Stimulated activated CD4-positive, alpha-beta T cell treated with anti-CD3 and anti-CD28 coated beads, Interleukin-12 subunit alpha, Interleukin-12 subunit beta, amount 100 ng/mL, for 48 hours (primary cell): Measurements from ENCODE around the gene RNF212B.
"Not testable (repeated sequence)": the region's sequence is repeated elsewhere in the genome, so short reads cannot be mapped to it uniquely, and the experiment has no call there.

Experiments used
- DNase-seq, 3 donors: peaks; one replicate each; pipeline ENCODE4 v3.0.0-alpha.2; 2020; ENCODE audit warnings: low read depth in 2 of 3, low spot score in 1 of 3

RNF212B gene

GRCh38 chr14:23242076-23242475 is 4.3 kb downstream of the RNF212B start:
- no peak for DNase-seq

DNA sequence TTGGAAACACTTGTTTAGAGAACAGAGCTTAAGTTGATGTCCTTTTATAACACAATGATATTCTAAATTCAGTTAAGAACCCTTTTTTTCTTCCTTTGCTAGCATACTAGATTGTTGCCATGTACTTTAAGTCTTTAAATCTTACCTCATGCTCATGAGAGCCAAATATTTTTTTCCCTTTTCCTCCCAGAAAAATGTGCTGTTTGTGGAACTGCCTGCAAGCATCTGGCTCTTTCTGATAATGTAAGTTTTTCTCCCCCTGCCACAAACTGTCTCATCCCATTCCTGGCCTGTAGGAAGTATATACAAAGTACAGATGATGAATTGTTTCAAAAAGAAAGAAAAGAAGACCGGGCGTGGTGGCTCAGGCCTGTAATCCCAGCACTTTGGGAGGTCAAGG is 5.3 kb downstream of the RNF212B start:
- DNase-seq, result no peak

- no peak for DNase-seq
Measured at GRCh38 chr14:23245282-23245681, 7.5 kb downstream of the RNF212B start.

DNA sequence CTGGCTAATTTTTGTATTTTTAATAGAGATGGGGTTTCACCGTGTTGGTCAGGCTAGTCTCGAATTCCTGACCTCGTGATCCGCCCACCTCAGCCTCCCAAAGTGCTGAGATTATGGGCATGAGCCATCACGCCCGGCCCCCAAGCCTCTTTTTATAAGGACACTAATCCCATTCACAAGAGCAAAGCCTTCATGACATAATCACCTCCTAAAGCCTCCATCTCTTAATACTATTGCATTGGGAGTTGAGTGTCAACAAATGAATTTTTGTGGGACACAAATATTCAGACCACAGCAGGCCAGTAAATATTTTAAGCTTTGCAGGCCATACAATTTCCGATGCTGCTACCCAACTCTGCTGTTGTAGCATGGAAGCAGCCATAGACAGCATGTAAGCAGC is 10.9 kb downstream of the RNF212B start:
- no peak for DNase-seq

GRCh38 chr14:23249824-23250223 is 12.1 kb downstream of the RNF212B start:
- no peak for DNase-seq

GRCh38 chr14:23252006-23252405 is 14.3 kb downstream of the RNF212B start:
- no peak for DNase-seq

DNA sequence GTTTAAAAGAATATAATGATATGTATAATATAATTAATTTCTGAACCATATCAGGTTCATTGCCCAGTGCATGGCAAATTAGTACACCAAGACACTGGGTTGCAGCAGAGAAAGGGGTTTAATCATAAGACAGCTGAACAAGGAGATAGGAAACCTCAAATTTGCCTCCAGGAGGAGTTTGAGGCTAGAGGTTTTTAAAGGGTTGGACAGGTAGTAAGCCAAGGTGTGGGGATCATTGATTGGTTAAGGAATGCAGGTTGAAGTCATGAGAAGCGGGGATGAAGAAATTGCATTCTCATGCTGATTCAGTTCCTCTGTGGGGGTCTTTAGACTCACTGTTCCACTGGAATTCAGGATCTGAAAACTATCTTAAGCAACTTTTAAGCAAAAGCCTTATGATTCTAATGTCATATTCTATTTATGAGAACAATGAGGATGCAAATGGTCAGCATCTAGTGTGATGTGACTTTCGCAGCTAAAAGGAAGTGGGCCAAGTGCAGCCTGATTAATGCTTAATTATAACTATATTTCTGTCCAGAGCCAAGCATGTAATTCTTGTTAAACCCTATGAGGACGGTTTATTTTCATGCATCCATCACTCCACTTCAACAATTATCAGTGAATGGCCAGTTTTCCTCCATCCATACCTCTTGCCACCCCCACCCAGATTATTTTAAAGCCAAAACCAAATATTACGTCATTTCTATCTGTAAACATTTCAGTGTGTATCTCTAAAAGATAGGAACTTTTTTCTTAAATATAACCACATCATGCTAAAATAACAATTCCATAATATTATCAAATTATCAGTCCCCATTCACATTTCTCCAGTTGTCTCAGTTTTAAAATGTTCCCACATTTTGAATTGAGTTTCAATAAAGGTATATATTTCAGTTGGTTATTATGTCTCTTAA is 14.9 kb downstream of the RNF212B start:
- DNase-seq, result no peak

GRCh38 chr14:23258256-23258655 is 20.5 kb downstream of the RNF212B start:
- DNase-seq, result no peak

DNA sequence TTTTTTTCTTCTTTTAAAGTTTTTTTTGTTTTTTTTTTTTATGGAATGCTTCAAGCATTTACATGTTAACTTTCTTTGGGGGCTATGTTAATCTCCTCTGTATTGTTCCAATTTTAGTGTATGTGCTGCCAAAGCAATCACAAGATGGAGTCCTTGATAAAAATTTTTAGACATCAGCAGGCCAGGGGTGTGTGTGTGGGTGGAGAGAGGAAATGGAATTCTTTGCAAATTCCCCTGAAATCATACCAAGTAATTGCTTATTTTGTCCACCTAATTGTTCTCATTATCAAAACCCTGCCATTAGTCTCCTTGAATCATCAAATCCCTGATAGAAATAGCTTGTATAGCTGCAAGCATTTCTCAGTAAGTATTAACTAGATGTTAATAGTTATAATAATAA is 21.7 kb downstream of the RNF212B start:
- DNase-seq, result no peak

- not testable (repeated sequence) for DNase-seq
Measured at GRCh38 chr14:23260849-23261248, 23.1 kb downstream of the RNF212B start.

DNA sequence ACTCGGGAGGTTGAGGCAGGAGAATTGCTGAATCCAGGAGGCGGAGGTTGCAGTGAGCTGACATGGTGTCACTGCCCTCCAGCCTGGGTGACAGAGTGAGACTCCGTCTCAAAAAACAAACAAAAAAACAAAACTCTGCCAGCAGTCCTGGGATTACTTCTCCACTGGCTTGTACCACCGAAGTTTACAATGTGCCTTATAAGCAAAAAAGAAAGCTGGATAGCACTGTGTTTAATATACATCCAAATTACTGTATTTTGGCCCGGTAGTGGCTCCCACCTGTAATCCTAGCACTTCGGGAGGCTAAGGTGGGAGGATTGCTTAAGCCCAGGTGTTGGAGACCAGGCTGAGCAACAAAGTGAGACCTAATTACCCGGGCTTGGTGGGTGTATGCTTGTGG is 31.5 kb downstream of the RNF212B start:
- no peak for DNase-seq

DNA sequence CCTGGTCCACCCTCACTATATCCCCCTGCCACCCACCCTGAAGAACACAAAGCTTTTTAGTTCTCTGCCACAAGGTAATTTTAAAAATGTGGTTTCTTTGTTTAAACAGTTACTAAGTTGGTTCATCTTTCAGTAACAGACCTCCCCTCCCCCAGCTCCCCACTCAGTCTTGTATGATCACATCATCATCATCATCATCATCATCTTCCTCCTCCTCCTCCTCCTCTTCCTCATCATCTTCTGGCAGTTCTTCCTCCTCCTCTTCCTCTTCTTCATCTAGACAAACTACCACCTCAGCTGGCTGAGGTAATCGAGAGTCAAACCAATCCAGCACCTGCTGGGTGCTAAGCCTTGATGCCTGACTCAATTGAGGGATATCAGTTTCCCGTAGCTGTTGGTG is 37.7 kb downstream of the RNF212B start:
- DNase-seq, result no peak

GRCh38 chr14:23277189-23277588 is 39.5 kb downstream of the RNF212B start:
- DNase-seq, result no peak

DNA sequence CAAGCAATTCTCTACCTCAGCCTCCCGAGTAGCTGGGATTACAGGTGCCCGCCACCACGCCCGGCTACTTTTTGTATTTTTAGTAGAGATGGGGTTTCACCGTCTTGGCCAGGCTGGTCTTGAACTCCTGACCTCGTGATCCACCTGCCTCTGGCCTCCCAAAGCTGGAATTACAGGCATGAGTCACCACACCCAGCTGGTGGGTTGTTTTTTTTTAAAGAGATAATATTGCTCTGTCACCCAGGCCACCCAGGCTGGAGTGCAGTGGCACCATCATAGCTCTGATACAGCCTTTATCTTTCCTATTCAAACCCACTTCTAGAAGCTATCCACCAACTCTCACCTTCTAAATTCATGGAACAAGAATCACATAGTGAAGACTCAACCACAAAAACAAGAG is 40.2 kb downstream of the RNF212B start:
- DNase-seq, result not testable (repeated sequence)

GRCh38 chr14:23281247-23281646 is 43.5 kb downstream of the RNF212B start:
- DNase-seq, result no peak

DNA sequence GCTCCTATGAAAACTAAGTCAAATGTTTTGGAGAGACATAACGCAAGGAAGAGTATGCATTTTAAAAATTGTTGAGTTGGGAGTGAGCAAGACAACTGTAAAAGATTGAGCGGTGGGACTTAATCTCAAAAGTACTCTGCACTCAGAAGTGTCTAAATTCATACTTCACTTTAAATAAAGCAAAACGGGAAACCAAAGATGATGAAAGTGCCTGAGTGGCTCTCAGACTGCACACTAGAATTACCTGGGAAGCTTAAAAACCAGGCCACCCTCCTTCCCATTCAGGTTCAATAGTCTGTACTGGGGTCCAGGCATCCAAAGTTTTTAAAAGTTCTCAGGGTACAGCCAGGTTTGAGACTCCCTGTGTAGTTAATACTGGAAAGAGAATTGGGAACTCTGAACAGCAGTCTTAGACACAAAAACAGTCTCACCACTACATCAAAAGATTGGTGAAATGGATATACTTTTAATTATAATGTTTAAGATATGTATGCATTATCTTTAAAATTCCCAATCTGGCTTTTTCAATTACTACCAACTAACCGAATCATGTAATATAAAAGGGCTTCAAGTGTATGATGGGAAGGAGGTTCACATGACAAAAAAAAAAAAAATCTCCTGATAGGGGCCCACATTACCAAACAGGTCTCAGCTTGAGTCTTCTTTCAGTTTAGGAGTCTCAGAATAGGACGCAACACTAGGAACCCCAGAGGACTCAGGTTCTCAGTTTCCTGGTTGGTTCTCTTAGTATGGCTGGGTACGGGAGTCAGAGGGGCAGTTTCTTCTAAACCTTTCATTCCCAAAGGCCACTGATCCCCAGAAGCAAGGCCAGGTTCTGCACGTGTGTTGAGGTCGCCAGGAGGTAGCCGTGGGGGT is 47.2 kb downstream of the RNF212B start:
- DNase-seq, result no peak

GRCh38 chr14:23285530-23286019 is 47.8 kb downstream of the RNF212B start:
- DNase-seq, result peak in 1 of 3 donors; percentile 20

GRCh38 chr14:23286020-23286901 is 48.5 kb downstream of the RNF212B start, which contains the start of gene HOMEZ:
HOMEZ (minus strand) TSS chr14:23286132; CDS start chr14:23285952, 180 bp downstream.
- peak; percentile 95 to 98 (median 97) for DNase-seq

- no peak for DNase-seq
Measured at GRCh38 chr14:23286902-23287479, 49.3 kb downstream of the RNF212B start.
